Neural cell (in vitro differentiated cells): ENCODE data around the gene ACSS2. TPM values are rescaled to one million over a fixed set of nuclear protein-coding genes. Genes with fewer than 3 reads are reported as not detected.

Experiments used
- H2AFZ ChIP-seq: fragments of 200-600, 300-800 bp; sonication (generic), shearing (Covaris generic); 2 replicates; pipeline ENCODE4 v1.6.0; 2014; ENCODE audit warnings: low read depth, mild to moderate bottlenecking, antibody characterized with exemption, low read length, moderate library complexity
- H3F3A ChIP-seq: fragments of 200-600 bp; shearing (Covaris generic); 2 replicates; pipeline ENCODE4 v1.6.1; 2016; ENCODE audit warnings: mild to moderate bottlenecking, moderate library complexity, mixed read lengths, antibody characterized with exemption, low read length; ENCODE audit not compliant: insufficient read depth, poor library complexity, severe bottlenecking
- H3K27ac ChIP-seq: fragments of 200-600, 300-800 bp; sonication (generic), shearing (Covaris generic); 2 replicates; pipeline ENCODE4 v1.5.1; 2014; ENCODE audit warnings: mild to moderate bottlenecking, low read length, moderate library complexity
- H3K27me3 ChIP-seq: fragments of 300-800, 200-600 bp; sonication (generic), shearing (Covaris generic); 2 replicates; pipeline ENCODE4 v1.6.0; 2014; ENCODE audit warnings: mild to moderate bottlenecking, low read depth, low read length, moderate library complexity; ENCODE audit not compliant: insufficient read depth
- H3K36me3 ChIP-seq: fragments of 300-800, 200-600 bp; sonication (generic), shearing (Covaris generic); 2 replicates; pipeline ENCODE4 v1.5.1; 2014; ENCODE audit warnings: mild to moderate bottlenecking, antibody characterized with exemption, low read length, moderate library complexity; ENCODE audit not compliant: insufficient read depth
- H3K4me2 ChIP-seq: fragments of 300-800, 200-600 bp; sonication (generic), shearing (Covaris generic); 2 replicates; pipeline ENCODE4 v1.6.0; 2014; ENCODE audit warnings: mild to moderate bottlenecking, low read length
- H3K4me3 ChIP-seq: fragments of 300-800, 200-600 bp; sonication (generic), shearing (Covaris generic); 2 replicates; pipeline ENCODE4 v1.5.1; 2014; ENCODE audit warnings: mild to moderate bottlenecking, low read length, moderate library complexity
- H3K79me2 ChIP-seq: fragments of 200-600 bp; shearing (Covaris generic); replicated peaks from 2 replicates; pipeline ENCODE4 v1.6.0; 2014; ENCODE audit warnings: mild to moderate bottlenecking, low read length, moderate library complexity; ENCODE audit not compliant: insufficient read depth
- H3K9ac ChIP-seq: fragments of 300-800, 200-600 bp; sonication (generic), shearing (Covaris generic); 2 replicates; pipeline ENCODE4 v1.6.1; 2016; ENCODE audit warnings: mild to moderate bottlenecking, low read length, mixed read lengths
- H3K9me2 ChIP-seq: fragments of 200-600 bp; shearing (Covaris generic); 2 replicates; pipeline ENCODE4 v1.6.1; 2016; ENCODE audit warnings: mild to moderate bottlenecking, low read length, mixed read lengths; ENCODE audit not compliant: insufficient read depth
- H3K9me3 ChIP-seq: fragments of 200-600, 300-800 bp; sonication (generic), shearing (Covaris generic); 2 replicates; pipeline ENCODE4 v1.6.1; 2016; ENCODE audit warnings: mild to moderate bottlenecking, mixed run types, low read length, moderate library complexity, mixed read lengths
- H4K20me1 ChIP-seq: fragments of 200-600 bp; shearing (Covaris generic); 2 replicates; pipeline ENCODE4 v1.6.1; 2016; ENCODE audit warnings: mild to moderate bottlenecking, mixed run types; ENCODE audit not compliant: insufficient read depth
- CTCF ChIP-seq: fragments of 450-650 bp; IDR thresholded peaks from 2 replicates; pipeline ENCODE4 v1.5.1; 2014; ENCODE audit warnings: antibody characterized with exemption, mild to moderate bottlenecking, moderate library complexity; ENCODE audit not compliant: poor library complexity, severe bottlenecking
- EP300 ChIP-seq: fragments of 450-650 bp; conservative IDR thresholded peaks from 2 replicates; pipeline ENCODE4 v1.6.1; 2014; ENCODE audit warnings: antibody characterized with exemption, mild to moderate bottlenecking, moderate library complexity; ENCODE audit not compliant: poor library complexity, severe bottlenecking
- EZH2 ChIP-seq: fragments of 200-600, 300-800 bp; shearing (Covaris generic), sonication (generic); IDR thresholded peaks from 2 replicates; pipeline ENCODE4 v1.6.1; 2014; ENCODE audit warnings: antibody characterized with exemption, low read length, borderline replicate concordance, mild to moderate bottlenecking; ENCODE audit not compliant: insufficient read depth, poor library complexity, severe bottlenecking
- MXI1 ChIP-seq: fragments of 450-650 bp; conservative IDR thresholded peaks from 2 replicates; pipeline ENCODE4 v1.6.1; 2014; ENCODE audit warnings: antibody characterized with exemption, mild to moderate bottlenecking; ENCODE audit not compliant: poor library complexity, severe bottlenecking
- POLR2AphosphoS5 ChIP-seq: IDR thresholded peaks from 2 replicates; pipeline ENCODE4 v1.6.1; 2012
- RAD21 ChIP-seq: fragments of 450-650 bp; conservative IDR thresholded peaks from 2 replicates; pipeline ENCODE4 v1.6.1; 2014; ENCODE audit warnings: antibody characterized with exemption, mild to moderate bottlenecking, moderate library complexity
- REST ChIP-seq: IDR thresholded peaks from 2 replicates; pipeline ENCODE4 v1.6.1; 2012; ENCODE audit warnings: borderline replicate concordance
- SMC3 ChIP-seq: fragments of 450-650 bp; conservative IDR thresholded peaks from 2 replicates; pipeline ENCODE4 v1.6.1; 2014; ENCODE audit warnings: antibody characterized with exemption, mild to moderate bottlenecking, moderate library complexity; ENCODE audit not compliant: poor library complexity
- TAF1 ChIP-seq: IDR thresholded peaks from 2 replicates; pipeline ENCODE4 v1.6.1; 2012; ENCODE audit warnings: low read depth
- polyA plus RNA-seq: library from polyadenylated mRNA; depleted of rRNA; stranded (reverse); fragments of >200 nt; gene quantifications from 2 replicates; pipeline ENCODE4 v1.2.3, GENCODE V29; 2014

The ACSS2 gene
- polyA plus RNA-seq, 1 donor from 2014 or later: 12.3 TPM

GRCh38 chr20:34928411-34928810 is 52.0 kb downstream of the ACSS2 start:
- no peak overlapping the region for H3K9ac ChIP-seq
- H3K36me3 ChIP-seq: peaks cover 10% of the 10 kb centered on the region
- no peaks in the 10 kb centered on the region for H4K20me1 ChIP-seq
- H3F3A ChIP-seq: no peaks in the 10 kb centered on the region
- no peak overlapping the region for H3K4me2 ChIP-seq
- no peaks in the 10 kb centered on the region for H3K27me3 ChIP-seq
- no peaks in the 10 kb centered on the region for H3K9me2 ChIP-seq
- TF ChIP-seq POLR2AphosphoS5: no peak
- no peak for TF ChIP-seq RAD21
- no peak for TF ChIP-seq SMC3
- no peak for TF ChIP-seq MXI1
- TF ChIP-seq TAF1: no peak
- TF ChIP-seq EP300: no peak
- no peaks in the 10 kb centered on the region for H3K9me3 ChIP-seq
- no peaks in the 10 kb centered on the region for H3K79me2 ChIP-seq
- no peak overlapping the region for H3K4me3 ChIP-seq
- H2AFZ ChIP-seq: no peak overlapping the region
- H3K27ac ChIP-seq: no peak overlapping the region

- TF ChIP-seq POLR2AphosphoS5: no peak
- TF ChIP-seq MXI1: no peak
- TF ChIP-seq SMC3: no peak
- no peak for TF ChIP-seq RAD21
- TF ChIP-seq REST: no peak
- no peak for TF ChIP-seq CTCF
- no peak for TF ChIP-seq EP300
- no peak for TF ChIP-seq TAF1
- TF ChIP-seq EZH2: no peak
- Histone ChIP-seq H3K36me3 (no peaks in the 10 kb centered on the region), H3K4me2 (no peak overlapping the region), H3K4me3 (no peak overlapping the region), H3K9ac (no peak overlapping the region), H3K9me3 (no peaks in the 10 kb centered on the region), H3K79me2 (no peaks in the 10 kb centered on the region), H3K9me2 (no peaks in the 10 kb centered on the region), H3F3A (no peaks in the 10 kb centered on the region), H3K27ac (no peak overlapping the region), H4K20me1 (no peaks in the 10 kb centered on the region), H3K27me3 (no peaks in the 10 kb centered on the region), H2AFZ (no peak overlapping the region)
These were observed 55.4 kb downstream of the ACSS2 start for GRCh38 chr20:34931771-34932170.
